ENCODE data around the gene FNBP1L. TPM values are rescaled to one million over a fixed set of nuclear protein-coding genes. Genes with fewer than 3 reads are reported as not detected.
A peak's percentile ranks its signal among the peaks of the same experiment; 100 is the strongest.

FNBP1L gene
- total RNA-seq, 2 donors from 2014 or later: 3.1 to 4.9 TPM

- H3K4me1 Mint-ChIP-seq: peaks cover 14% of the 10 kb centered on the region
- ATAC-seq (no peak), DNase-seq (no peak)
- no peak overlapping the region for H3K27ac Mint-ChIP-seq
- H3K27me3 Mint-ChIP-seq: no peaks in the 10 kb centered on the region
- H3K4me3 Mint-ChIP-seq: no peak overlapping the region
- H3K36me3 Mint-ChIP-seq (ENCODE audit: low read depth): peaks cover 2% of the 10 kb centered on the region
- no peaks in the 10 kb centered on the region for H3K9me3 ChIP-seq (ENCODE audit: control insufficient read depth, low read length, poor library complexity, severe bottlenecking)
Measured at GRCh38 chr1:93502571-93502970, 54.7 kb downstream of the FNBP1L start.

DNA sequence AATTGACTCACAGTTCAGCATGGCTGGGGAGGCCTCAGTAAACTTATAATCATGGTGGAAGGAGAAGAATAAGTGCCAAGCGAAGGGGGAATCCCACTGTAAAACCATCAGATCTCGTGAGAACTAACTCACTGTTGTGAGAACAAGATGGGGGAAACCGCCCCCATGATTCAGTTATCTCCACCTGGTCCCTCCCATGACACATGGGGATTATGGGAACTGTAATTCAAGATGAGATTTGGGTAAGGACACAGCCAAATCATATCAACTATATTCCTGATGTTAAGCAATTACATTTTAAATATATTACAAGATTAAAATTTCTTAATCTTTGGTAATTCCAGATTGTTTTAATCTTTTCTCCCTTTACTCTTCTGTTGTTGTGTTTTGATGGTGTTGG is 55.2 kb downstream of the FNBP1L start:
- H3K4me1 Mint-ChIP-seq: peaks cover 14% of the 10 kb centered on the region
- H3K9me3 ChIP-seq (ENCODE audit: control insufficient read depth, low read length, poor library complexity, severe bottlenecking): no peaks in the 10 kb centered on the region

DNA sequence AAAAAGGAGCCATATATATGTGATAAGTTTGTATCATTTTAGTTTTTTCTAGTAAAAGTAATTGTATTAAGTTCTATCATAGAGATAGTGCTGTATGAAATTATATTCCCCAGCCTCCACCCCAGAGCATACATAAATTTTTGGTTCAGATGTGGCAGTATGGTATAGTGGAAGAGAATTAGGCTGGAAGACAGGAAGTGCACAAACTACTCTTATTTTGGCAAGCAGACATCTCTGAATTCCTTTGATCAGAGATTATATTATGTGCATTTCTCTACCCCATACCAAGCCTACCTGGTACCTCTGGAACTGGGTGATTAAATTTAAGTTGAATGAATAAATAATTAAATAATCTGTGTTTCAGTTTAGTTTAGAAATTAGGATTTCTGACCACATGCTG is 55.9 kb downstream of the FNBP1L start:
- H3K27ac Mint-ChIP-seq: no peak overlapping the region
- ATAC-seq: no peak
- H3K4me3 Mint-ChIP-seq: no peak overlapping the region
- H3K27me3 Mint-ChIP-seq: no peaks in the 10 kb centered on the region
- H3K36me3 Mint-ChIP-seq (ENCODE audit: low read depth): peaks cover 2% of the 10 kb centered on the region
- DNase-seq: no peak
- H3K9me3 ChIP-seq (ENCODE audit: control insufficient read depth, low read length, poor library complexity, severe bottlenecking): no peaks in the 10 kb centered on the region
- H3K4me1 Mint-ChIP-seq: peaks cover 16% of the 10 kb centered on the region

More for the DNA sequence above, 55.2 kb downstream of the FNBP1L start:
- no peak overlapping the region for H3K27ac Mint-ChIP-seq
- H3K27me3 Mint-ChIP-seq: no peaks in the 10 kb centered on the region
- peaks cover 2% of the 10 kb centered on the region for H3K36me3 Mint-ChIP-seq (ENCODE audit: low read depth)
- H3K4me3 Mint-ChIP-seq: no peak overlapping the region
- ATAC-seq (no peak), DNase-seq (no peak)

GRCh38 chr1:93504247-93505033 is 56.5 kb downstream of the FNBP1L start:
- no peak overlapping the region for H3K4me3 Mint-ChIP-seq
- H3K4me1 Mint-ChIP-seq: peaks cover 18% of the 10 kb centered on the region
- no peaks in the 10 kb centered on the region for H3K9me3 ChIP-seq (ENCODE audit: control insufficient read depth, low read length, poor library complexity, severe bottlenecking)
- DNase-seq: no peak
- H3K27me3 Mint-ChIP-seq: no peaks in the 10 kb centered on the region
- H3K27ac Mint-ChIP-seq: no peak overlapping the region
- no peak for ATAC-seq
- peaks cover 2% of the 10 kb centered on the region for H3K36me3 Mint-ChIP-seq (ENCODE audit: low read depth)

DNA sequence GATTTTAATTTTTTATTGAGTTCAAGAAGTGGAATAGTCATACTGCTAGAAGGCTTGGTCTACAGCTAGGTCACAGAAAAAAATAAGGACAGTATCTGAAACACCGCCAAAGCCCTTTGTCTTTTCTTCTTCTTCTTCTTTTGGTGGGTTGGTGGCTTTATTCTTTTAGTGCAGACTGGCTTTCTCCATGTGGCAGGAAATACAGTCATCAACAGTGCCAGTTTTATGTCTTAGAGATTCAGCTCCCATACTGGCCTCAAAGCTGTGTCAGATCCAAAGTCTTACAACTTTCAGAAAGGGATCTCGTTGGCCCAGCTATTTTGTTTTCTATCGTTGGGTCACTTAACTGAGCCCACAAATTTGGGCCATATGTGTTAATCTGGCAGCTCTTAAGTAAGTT is 58.2 kb downstream of the FNBP1L start:
- Mint-ChIP-seq H3K27me3 (no peaks in the 10 kb centered on the region), H3K4me1 (peaks cover 20% of the 10 kb centered on the region)
- no peak for ATAC-seq

DNA sequence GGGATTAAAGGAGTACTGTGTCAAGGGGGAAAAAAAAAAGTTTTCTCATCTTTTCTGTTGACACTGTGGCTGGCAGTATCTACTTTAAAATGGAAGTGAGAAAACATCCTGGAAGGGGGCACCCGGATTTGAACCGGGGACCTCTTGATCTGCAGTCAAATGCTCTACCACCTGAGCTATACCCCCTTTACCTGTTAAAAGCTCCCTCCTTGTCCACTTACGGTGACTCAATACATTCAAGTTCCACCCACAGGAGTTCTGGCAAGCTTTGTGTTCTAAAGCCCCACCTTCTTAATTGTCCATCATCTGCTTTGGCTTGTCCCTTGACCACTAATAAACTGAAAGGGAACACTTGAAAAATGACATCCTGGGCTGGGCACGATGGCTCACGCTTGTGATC is 68.2 kb downstream of the FNBP1L start:
- ATAC-seq (no peak), DNase-seq (no peak)
- no peak overlapping the region for H3K4me3 Mint-ChIP-seq
- peaks cover 3% of the 10 kb centered on the region for H3K4me1 Mint-ChIP-seq
- no peaks in the 10 kb centered on the region for H3K9me3 ChIP-seq (ENCODE audit: control insufficient read depth, low read length, poor library complexity, severe bottlenecking)
- H3K27ac Mint-ChIP-seq: no peak overlapping the region
- no peaks in the 10 kb centered on the region for H3K36me3 Mint-ChIP-seq (ENCODE audit: low read depth)
- no peaks in the 10 kb centered on the region for H3K27me3 Mint-ChIP-seq

More for the DNA sequence above, 58.2 kb downstream of the FNBP1L start:
- no peaks in the 10 kb centered on the region for H3K9me3 ChIP-seq (ENCODE audit: control insufficient read depth, low read length, poor library complexity, severe bottlenecking)
- Mint-ChIP-seq H3K4me3 (no peak overlapping the region), H3K27ac (no peak overlapping the region), H3K36me3 (ENCODE audit: low read depth) (no peaks in the 10 kb centered on the region)
- no peak for DNase-seq

GRCh38 chr1:93518516-93518915 is 70.6 kb downstream of the FNBP1L start:
- Mint-ChIP-seq H3K27ac (no peak overlapping the region), H3K27me3 (no peaks in the 10 kb centered on the region), H3K4me3 (no peak overlapping the region), H3K4me1 (peaks cover 3% of the 10 kb centered on the region), H3K36me3 (ENCODE audit: low read depth) (no peaks in the 10 kb centered on the region)
- no peak for DNase-seq
- H3K9me3 ChIP-seq (ENCODE audit: control insufficient read depth, low read length, poor library complexity, severe bottlenecking): no peaks in the 10 kb centered on the region
- ATAC-seq: no peak

DNA sequence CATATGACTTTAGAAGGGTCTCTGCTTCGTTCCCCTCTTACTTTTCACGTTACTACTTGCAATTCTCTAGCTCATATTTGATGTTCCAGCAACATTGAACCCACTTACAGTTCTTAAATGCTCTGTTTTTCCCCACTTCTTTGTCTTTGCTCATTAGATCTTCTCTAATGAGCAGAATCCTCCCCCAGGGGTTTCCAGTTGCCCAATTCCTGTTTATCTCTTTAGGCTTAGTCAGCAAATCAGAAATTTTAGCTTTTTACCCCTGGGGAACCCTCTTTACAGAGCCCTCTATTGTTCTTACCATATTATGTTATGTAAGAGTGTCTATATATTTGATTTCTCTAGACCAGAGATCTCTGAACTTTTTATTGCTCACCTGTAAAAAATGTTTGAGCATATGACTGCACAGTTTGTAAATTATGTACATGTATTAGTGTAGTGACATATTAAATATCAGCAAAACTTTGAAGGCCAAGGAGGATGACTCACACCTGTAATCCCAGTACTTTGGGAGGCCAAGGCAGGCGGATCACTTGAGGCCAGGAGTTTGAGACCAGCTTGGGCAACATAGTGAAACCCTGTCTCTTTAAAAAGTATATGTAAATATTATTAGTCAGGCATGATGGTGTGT is 71.4 kb downstream of the FNBP1L start:
- no peaks in the 10 kb centered on the region for H3K9me3 ChIP-seq (ENCODE audit: control insufficient read depth, low read length, poor library complexity, severe bottlenecking)
- no peak for DNase-seq
- Mint-ChIP-seq H3K27me3 (no peaks in the 10 kb centered on the region), H3K36me3 (ENCODE audit: low read depth) (no peaks in the 10 kb centered on the region), H3K27ac (no peak overlapping the region), H3K4me3 (no peak overlapping the region), H3K4me1 (peaks cover 3% of the 10 kb centered on the region)
- no peak for ATAC-seq

DNA sequence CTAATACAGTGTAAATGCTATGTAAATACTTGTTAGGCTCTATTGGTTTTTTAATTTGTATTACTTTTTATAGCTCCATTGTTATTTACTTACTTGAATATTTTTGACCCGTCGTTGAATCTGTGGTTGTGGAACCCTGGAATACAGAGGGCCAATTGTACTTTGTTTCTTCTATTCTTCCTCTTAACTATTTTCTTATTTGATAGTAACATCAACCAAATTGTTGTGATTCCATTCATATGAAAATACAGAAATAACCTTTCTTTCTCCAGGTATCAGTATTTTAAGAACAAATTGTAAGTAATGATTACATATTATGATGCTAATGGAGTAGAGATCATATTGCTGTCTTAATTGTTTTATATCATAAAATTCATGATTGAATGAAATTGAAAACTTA is 73.7 kb downstream of the FNBP1L start:
- Mint-ChIP-seq H3K36me3 (ENCODE audit: low read depth) (peaks cover 2% of the 10 kb centered on the region), H3K4me1 (peaks cover 3% of the 10 kb centered on the region), H3K27ac (no peak overlapping the region), H3K27me3 (no peaks in the 10 kb centered on the region), H3K4me3 (no peak overlapping the region)
- H3K9me3 ChIP-seq (ENCODE audit: control insufficient read depth, low read length, poor library complexity, severe bottlenecking): no peaks in the 10 kb centered on the region
- no peak for DNase-seq
- no peak for ATAC-seq

DNA sequence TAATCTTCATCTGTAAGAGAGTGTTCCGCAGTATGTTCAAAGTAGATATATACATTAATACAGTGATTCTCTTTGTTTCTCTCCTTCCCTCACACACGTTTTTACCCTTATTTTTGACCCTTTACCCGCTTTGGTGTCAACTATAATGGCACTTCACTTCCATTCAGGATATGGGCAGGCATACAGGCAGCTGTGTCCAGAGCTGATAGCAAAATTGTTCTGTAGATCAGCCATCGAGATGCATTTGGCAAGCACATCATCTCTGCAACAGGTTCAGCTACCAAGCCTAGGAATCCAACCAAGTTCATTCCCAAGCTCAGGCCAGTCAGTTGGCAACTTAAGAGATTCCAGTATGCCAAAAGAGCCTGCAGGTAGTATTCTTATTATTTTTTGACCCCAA is 74.8 kb downstream of the FNBP1L start:
- H3K4me1 Mint-ChIP-seq: peaks cover 3% of the 10 kb centered on the region
- no peaks in the 10 kb centered on the region for H3K9me3 ChIP-seq (ENCODE audit: control insufficient read depth, low read length, poor library complexity, severe bottlenecking)
- H3K27ac Mint-ChIP-seq: no peak overlapping the region
- H3K36me3 Mint-ChIP-seq (ENCODE audit: low read depth): peaks cover 2% of the 10 kb centered on the region
- DNase-seq (no peak), ATAC-seq (no peak)
- no peaks in the 10 kb centered on the region for H3K27me3 Mint-ChIP-seq
- no peak overlapping the region for H3K4me3 Mint-ChIP-seq

DNA sequence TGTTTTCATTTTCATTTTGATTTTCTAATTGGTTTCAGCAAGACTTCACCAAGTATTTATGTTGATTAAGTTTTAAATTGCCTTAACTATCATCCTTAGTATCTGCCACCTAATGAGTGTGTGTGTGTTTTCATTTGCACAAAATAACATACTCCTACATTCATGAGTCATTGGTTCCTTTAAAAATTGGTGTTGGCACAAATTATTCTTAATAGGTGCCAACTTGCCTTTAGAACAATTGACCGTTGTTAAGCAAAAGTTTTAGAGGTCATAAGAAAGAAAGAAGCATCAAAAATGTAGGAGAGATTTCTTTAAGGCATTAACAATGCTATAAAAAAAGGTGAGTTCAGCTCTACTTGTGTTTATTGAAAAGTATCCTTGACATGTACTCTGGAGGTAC is 77.5 kb downstream of the FNBP1L start:
- Mint-ChIP-seq H3K4me1 (no peaks in the 10 kb centered on the region), H3K27ac (no peak overlapping the region), H3K36me3 (ENCODE audit: low read depth) (peaks cover 2% of the 10 kb centered on the region), H3K4me3 (no peak overlapping the region), H3K27me3 (no peaks in the 10 kb centered on the region)
- no peak for ATAC-seq
- no peaks in the 10 kb centered on the region for H3K9me3 ChIP-seq (ENCODE audit: control insufficient read depth, low read length, poor library complexity, severe bottlenecking)
- DNase-seq: no peak

DNA sequence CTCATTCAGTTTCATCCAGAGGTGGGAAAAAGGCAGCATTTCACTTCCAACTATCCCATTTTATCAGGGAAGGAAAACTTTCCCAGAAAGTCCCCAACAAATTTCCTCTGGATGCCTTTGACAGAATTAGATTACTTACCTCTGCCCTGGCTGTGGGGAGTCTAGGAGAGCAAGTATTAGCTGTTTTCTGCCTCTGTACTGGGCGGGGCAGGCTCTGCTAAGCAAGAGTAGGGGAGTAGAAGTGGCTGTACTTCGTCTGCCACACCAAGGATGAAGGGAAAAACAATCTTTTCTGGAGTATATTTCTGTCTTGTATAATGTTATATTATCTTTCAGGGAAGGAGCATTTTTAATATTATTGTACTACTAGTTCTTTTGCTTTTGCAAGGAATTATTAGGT is 78.5 kb downstream of the FNBP1L start:
- H3K9me3 ChIP-seq (ENCODE audit: control insufficient read depth, low read length, poor library complexity, severe bottlenecking): no peaks in the 10 kb centered on the region
- H3K27ac Mint-ChIP-seq: no peak overlapping the region
- H3K4me1 Mint-ChIP-seq: no peaks in the 10 kb centered on the region
- no peak for DNase-seq
- H3K27me3 Mint-ChIP-seq: no peaks in the 10 kb centered on the region
- peaks cover 2% of the 10 kb centered on the region for H3K36me3 Mint-ChIP-seq (ENCODE audit: low read depth)
- ATAC-seq: no peak
- H3K4me3 Mint-ChIP-seq: no peak overlapping the region

- Mint-ChIP-seq H3K36me3 (ENCODE audit: low read depth) (peaks cover 2% of the 10 kb centered on the region), H3K4me3 (no peak overlapping the region), H3K4me1 (no peaks in the 10 kb centered on the region), H3K27me3 (no peaks in the 10 kb centered on the region), H3K27ac (peak overlapping the region; percentile 34)
- H3K9me3 ChIP-seq (ENCODE audit: control insufficient read depth, low read length, poor library complexity, severe bottlenecking): no peaks in the 10 kb centered on the region
- DNase-seq (no peak), ATAC-seq (no peak)
Measured at GRCh38 chr1:93528412-93528811, 80.5 kb downstream of the FNBP1L start.

- no peaks in the 10 kb centered on the region for H3K4me1 Mint-ChIP-seq
- H3K9me3 ChIP-seq (ENCODE audit: control insufficient read depth, low read length, poor library complexity, severe bottlenecking): no peaks in the 10 kb centered on the region
- no peaks in the 10 kb centered on the region for H3K27me3 Mint-ChIP-seq
- DNase-seq (no peak), ATAC-seq (no peak)
- no peak overlapping the region for H3K27ac Mint-ChIP-seq
- H3K36me3 Mint-ChIP-seq (ENCODE audit: low read depth): no peaks in the 10 kb centered on the region
- H3K4me3 Mint-ChIP-seq: no peak overlapping the region
Measured at GRCh38 chr1:93531193-93531592, 83.3 kb downstream of the FNBP1L start.
